ENCODE measurements around the gene EXOC2. TPM values are rescaled to one million over a fixed set of nuclear protein-coding genes. Genes with fewer than 3 reads are reported as not detected.

Gene EXOC2
- total RNA-seq, 2 experiments from 2014 or later = 22.5 to 24.8 TPM

DNA sequence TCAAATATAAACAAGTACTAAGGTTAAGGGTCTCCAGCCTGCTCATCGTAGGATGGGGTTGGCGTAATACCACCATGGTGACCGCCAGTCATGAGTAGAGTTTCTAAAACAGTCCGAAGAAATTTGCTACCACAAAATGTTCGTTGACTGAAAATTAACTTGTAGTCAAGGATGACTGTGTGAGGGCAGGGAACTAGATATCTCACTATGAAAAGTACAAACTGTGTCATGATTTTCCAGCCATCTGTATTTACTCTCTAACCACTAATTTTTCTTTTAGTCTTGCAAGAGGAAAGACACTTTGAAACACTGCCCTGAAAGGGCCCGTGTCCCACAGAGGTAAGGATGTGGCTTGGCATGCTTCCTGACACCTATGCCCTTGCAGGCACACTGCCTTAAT, 201.7 kb downstream of the EXOC2 start:
- POLR2A ChIA-PET = interaction anchor here (1.4 kb wide), 1 partner anchor 99 kb away, joined by 3 read pairs; no protein-coding TSS in a partner anchor
- DNase-seq (ENCODE audit: low spot score) = no peak
- Histone ChIP-seq H3K36me3 (ENCODE audit: insufficient read depth, low read length) (peaks cover 8% of the 10 kb centered on the region; the same call in 1 of the 2 replicates), H3K27ac (ENCODE audit: low read depth, low read length, poor library complexity, severe bottlenecking) (no peak overlapping the region), H3K4me3 (ENCODE audit: low read depth, low read length, poor library complexity, severe bottlenecking) (no peak overlapping the region), H2AFZ (ENCODE audit: low read length) (no peak overlapping the region), H3K9me2 (ENCODE audit: insufficient read depth, low read length) (no peaks in the 10 kb centered on the region), H3K79me2 (ENCODE audit: insufficient read depth, low read depth, low read length) (no peaks in the 10 kb centered on the region), H4K20me1 (ENCODE audit: insufficient read depth, low read length) (no peaks in the 10 kb centered on the region), H3K9me3 (ENCODE audit: low read length) (no peaks in the 10 kb centered on the region), H3K4me2 (ENCODE audit: low read length) (no peak overlapping the region), H3K4me1 (ENCODE audit: insufficient read depth, low read length, poor library complexity, severe bottlenecking) (peaks cover 16% of the 10 kb centered on the region)
- TF ChIP-seq CTCF (conservative IDR thresholded peaks at IDR 0.05; ENCODE audit: low read length) = no peak
- TF ChIP-seq EZH2phosphoT487 (IDR thresholded peaks at IDR 0.05; ENCODE audit: borderline replicate concordance, low read depth, low read length) = no peak
- BruUV-seq (replicated peaks) = no TSS peak
- CTCF ChIA-PET (ENCODE audit: unreplicated experiment) = no interaction called here
- intact Hi-C loops (cut with micrococcal nuclease; ENCODE audit: unreplicated experiment) = no loop called here

GRCh38 chr6:490251-491037, 202.5 kb downstream of the EXOC2 start:
- H2AFZ ChIP-seq (ENCODE audit: low read length) = no peak overlapping the region
- BruUV-seq (replicated peaks) = no TSS peak
- intact Hi-C loops (cut with micrococcal nuclease; ENCODE audit: unreplicated experiment) = no loop called here
- no peak for TF ChIP-seq EZH2phosphoT487 (IDR thresholded peaks at IDR 0.05; ENCODE audit: borderline replicate concordance, low read depth, low read length)
- no peak for TF ChIP-seq CTCF (conservative IDR thresholded peaks at IDR 0.05; ENCODE audit: low read length)
- H3K9me2 ChIP-seq (ENCODE audit: insufficient read depth, low read length) = no peaks in the 10 kb centered on the region
- peak overlapping the region; percentile 32; the same call in 1 of the 2 replicates for H3K4me2 ChIP-seq (ENCODE audit: low read length)
- no peaks in the 10 kb centered on the region for H3K9me3 ChIP-seq (ENCODE audit: low read length)
- no peaks in the 10 kb centered on the region for H4K20me1 ChIP-seq (ENCODE audit: insufficient read depth, low read length)
- H3K4me1 ChIP-seq (ENCODE audit: insufficient read depth, low read length, poor library complexity, severe bottlenecking) = peaks cover 16% of the 10 kb centered on the region
- no peak overlapping the region for H3K27ac ChIP-seq (ENCODE audit: low read depth, low read length, poor library complexity, severe bottlenecking)
- ChIA-PET CTCF (ENCODE audit: unreplicated experiment) (no interaction called here), POLR2A (interaction anchor here (1.4 to 1.8 kb wide), 2 partner anchors 10 to 98 kb away, joined by 3 to 5 read pairs; no protein-coding TSS in a partner anchor)
- peaks cover 6% of the 10 kb centered on the region; the same call in 1 of the 2 replicates for H3K36me3 ChIP-seq (ENCODE audit: insufficient read depth, low read length)
- no peak overlapping the region for H3K4me3 ChIP-seq (ENCODE audit: low read depth, low read length, poor library complexity, severe bottlenecking)
- DNase-seq (ENCODE audit: low spot score) = peak; percentile 23
- no peaks in the 10 kb centered on the region for H3K79me2 ChIP-seq (ENCODE audit: insufficient read depth, low read depth, low read length)

DNA sequence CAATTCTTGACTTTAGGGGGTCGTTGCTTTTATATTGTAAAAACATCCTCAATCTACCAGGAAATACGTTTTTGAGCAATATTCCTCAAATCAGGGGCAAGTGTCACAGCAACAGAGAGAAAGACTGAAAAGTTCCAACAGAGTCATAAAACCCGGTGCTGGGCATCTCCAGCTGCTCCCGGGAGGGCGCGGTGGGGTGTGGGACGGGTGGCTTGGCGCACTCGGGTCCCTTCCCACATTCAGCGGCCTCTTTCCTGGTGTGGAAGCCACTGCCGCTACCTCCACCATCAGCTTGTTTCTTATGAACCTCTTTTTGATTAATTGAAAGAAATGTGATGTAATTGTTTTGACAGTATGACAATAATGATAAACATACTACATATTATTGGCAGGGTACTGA, 203.2 kb downstream of the EXOC2 start:
- no peak for DNase-seq (ENCODE audit: low spot score)
- H3K27ac ChIP-seq (ENCODE audit: low read depth, low read length, poor library complexity, severe bottlenecking) = no peak overlapping the region
- H3K9me2 ChIP-seq (ENCODE audit: insufficient read depth, low read length) = no peaks in the 10 kb centered on the region
- H3K36me3 ChIP-seq (ENCODE audit: insufficient read depth, low read length) = peaks cover 6% of the 10 kb centered on the region; the same call in 1 of the 2 replicates
- TF ChIP-seq EZH2phosphoT487 (IDR thresholded peaks at IDR 0.05; ENCODE audit: borderline replicate concordance, low read depth, low read length) (no peak), CTCF (conservative IDR thresholded peaks at IDR 0.05; ENCODE audit: low read length) (no peak)
- ChIA-PET POLR2A (interaction anchor here (0.7 to 1.8 kb wide), 4 partner anchors 10 to 300 kb away, joined by 3 to 5 read pairs (median 4); no protein-coding TSS in a partner anchor), CTCF (ENCODE audit: unreplicated experiment) (no interaction called here)
- H3K4me1 ChIP-seq (ENCODE audit: insufficient read depth, low read length, poor library complexity, severe bottlenecking) = peaks cover 16% of the 10 kb centered on the region
- H3K79me2 ChIP-seq (ENCODE audit: insufficient read depth, low read depth, low read length) = no peaks in the 10 kb centered on the region
- H3K9me3 ChIP-seq (ENCODE audit: low read length) = no peaks in the 10 kb centered on the region
- H3K4me2 ChIP-seq (ENCODE audit: low read length) = 0 out of 2 replicates have a peak overlapping the region, but pooled peaks have one; percentile 32
- no peak overlapping the region for H2AFZ ChIP-seq (ENCODE audit: low read length)
- no peak overlapping the region for H3K4me3 ChIP-seq (ENCODE audit: low read depth, low read length, poor library complexity, severe bottlenecking)
- BruUV-seq (replicated peaks) = no TSS peak
- intact Hi-C loops (cut with micrococcal nuclease; ENCODE audit: unreplicated experiment) = no loop called here
- H4K20me1 ChIP-seq (ENCODE audit: insufficient read depth, low read length) = no peaks in the 10 kb centered on the region

Measured in OCI-LY7 (cell line).